HepG2 (cell line): ENCODE data around the gene DUS2. TPM values are rescaled to one million over a fixed set of nuclear protein-coding genes. Genes with fewer than 3 reads are reported as not detected.

Experiments used
- FOXO4 ChIP-seq: sonication (generic); formaldehyde crosslinking; conservative IDR thresholded peaks from 2 replicates; pipeline ENCODE4 v1.8.1; 2023; ENCODE audit warnings: missing genetic modification reagents
- NFATC3 ChIP-seq: sonication (generic); formaldehyde crosslinking; IDR thresholded peaks from 2 replicates; pipeline ENCODE4 v1.5.1; 2020; ENCODE audit warnings: mild to moderate bottlenecking, missing genetic modification reagents
- NR2F1 ChIP-seq, 2 experiments: fragments of 450-650 bp in 1 of 2; formaldehyde crosslinking in 1 of 2; IDR thresholded peaks; 2 replicates each; pipeline versions ENCODE4 v1.5.0 to v1.6.1; 2016 to 2020; ENCODE audit warnings: mild to moderate bottlenecking in 1 of 2, missing compliant biosample characterization in 1 of 2, missing genetic modification reagents in 1 of 2, moderate library complexity in 1 of 2
- PRPF4 ChIP-seq: fragments of 200-400 bp; formaldehyde crosslinking; IDR thresholded peaks from 2 replicates; pipeline ENCODE4 v1.6.1; 2016; ENCODE audit warnings: low read length, low read depth; ENCODE audit not compliant: poor library complexity, severe bottlenecking
- REPIN1 ChIP-seq: sonication (generic); formaldehyde crosslinking; IDR thresholded peaks from 2 replicates; pipeline ENCODE4 v1.8.0; 2022; ENCODE audit warnings: missing genetic modification reagents, low read depth, mild to moderate bottlenecking, borderline replicate concordance
- SALL2 ChIP-seq: sonication (generic); formaldehyde crosslinking; IDR thresholded peaks from 2 replicates; pipeline ENCODE4 v1.8.1; 2023; ENCODE audit warnings: mild to moderate bottlenecking, missing genetic modification reagents, inconsistent platforms
- TAF1 ChIP-seq: sonication (generic); formaldehyde crosslinking; IDR thresholded peaks from 2 replicates; pipeline ENCODE4 v1.4.0; 2020; ENCODE audit warnings: missing genetic modification reagents
- YEATS2 ChIP-seq: sonication (generic); formaldehyde crosslinking; IDR thresholded peaks from 2 replicates; pipeline ENCODE4 v1.4.0; 2020; ENCODE audit warnings: missing genetic modification reagents, borderline replicate concordance
- ZMYM2 ChIP-seq: sonication (generic); formaldehyde crosslinking; IDR thresholded peaks from 2 replicates; pipeline ENCODE4 v1.8.0; 2022; ENCODE audit warnings: mild to moderate bottlenecking, missing genetic modification reagents
- ZNF891 ChIP-seq: sonication (generic); formaldehyde crosslinking; IDR thresholded peaks from 2 replicates; pipeline ENCODE4 v1.5.0; 2020; ENCODE audit warnings: mild to moderate bottlenecking, missing genetic modification reagents
- polyA plus RNA-seq, 8 experiments: library from polyadenylated mRNA; depleted of rRNA in 3 of 8; stranded (reverse) in 7 of 8; unstranded in 1 of 8; fragments of >200 nt; fragmentation: Illumina TruSeq in 4 of 8; extraction: Trizol in 4 of 8; gene quantifications; 2 replicates each; pipeline versions ENCODE4 v1.2.1 to v1.2.3, GENCODE V29; 2011 to 2016; ENCODE audit warnings: low read depth in 4 of 8, missing spikeins in 1 of 8, mixed read lengths in 1 of 8; ENCODE audit not compliant: insufficient read depth in 1 of 8
- total RNA-seq, 5 experiments: library from RNA; depleted of rRNA; stranded (reverse); fragments of >200 nt; fragmentation: Illumina TruSeq; extraction: Trizol; gene quantifications; 2 replicates each; pipeline ENCODE4 v1.2.3, GENCODE V29; 2016; ENCODE audit warnings: low read depth in 1 of 5
- TF ChIP-seq, protein P1 (sequence below), 2 experiments: sonication (generic) in 1 of 2; formaldehyde crosslinking in 1 of 2; IDR thresholded peaks; 2 replicates each; pipeline versions ENCODE4 v1.4.0 to v1.6.1; 2016 to 2020; ENCODE audit warnings: borderline replicate concordance in 1 of 2, low read depth in 1 of 2, mild to moderate bottlenecking in 1 of 2, missing genetic modification reagents in 1 of 2
- TF ChIP-seq, protein P2 (sequence below), 2 experiments: sonication (generic) in 1 of 2; formaldehyde crosslinking in 1 of 2; IDR thresholded peaks; 2 replicates each; pipeline versions ENCODE4 v1.6.1 to v1.9.0; 2014 to 2022; ENCODE audit warnings: antibody characterized with exemption in 1 of 2, borderline replicate concordance in 1 of 2, inconsistent platforms in 1 of 2, low read depth in 1 of 2, missing genetic modification reagents in 1 of 2
- TF ChIP-seq, protein P3 (sequence below): sonication (generic); formaldehyde crosslinking; IDR thresholded peaks from 2 replicates; pipeline ENCODE4 v1.4.0; 2020; ENCODE audit warnings: missing genetic modification reagents

Gene DUS2
- total and polyA plus RNA-seq, 2 of the 13 experiments (the other 11 are each of a cell fraction or from before 2014, with no cell fraction given), result 17.8 to 25.1 TPM

GRCh38 chr16:68079626-68080344, 56.7 kb downstream of the DUS2 start (continued):
- TF ChIP-seq, protein P1, sequence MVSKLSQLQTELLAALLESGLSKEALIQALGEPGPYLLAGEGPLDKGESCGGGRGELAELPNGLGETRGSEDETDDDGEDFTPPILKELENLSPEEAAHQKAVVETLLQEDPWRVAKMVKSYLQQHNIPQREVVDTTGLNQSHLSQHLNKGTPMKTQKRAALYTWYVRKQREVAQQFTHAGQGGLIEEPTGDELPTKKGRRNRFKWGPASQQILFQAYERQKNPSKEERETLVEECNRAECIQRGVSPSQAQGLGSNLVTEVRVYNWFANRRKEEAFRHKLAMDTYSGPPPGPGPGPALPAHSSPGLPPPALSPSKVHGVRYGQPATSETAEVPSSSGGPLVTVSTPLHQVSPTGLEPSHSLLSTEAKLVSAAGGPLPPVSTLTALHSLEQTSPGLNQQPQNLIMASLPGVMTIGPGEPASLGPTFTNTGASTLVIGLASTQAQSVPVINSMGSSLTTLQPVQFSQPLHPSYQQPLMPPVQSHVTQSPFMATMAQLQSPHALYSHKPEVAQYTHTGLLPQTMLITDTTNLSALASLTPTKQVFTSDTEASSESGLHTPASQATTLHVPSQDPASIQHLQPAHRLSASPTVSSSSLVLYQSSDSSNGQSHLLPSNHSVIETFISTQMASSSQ (IDR thresholded peaks at IDR 0.05; ENCODE audit: low read depth), result peak; percentile 67; the same call in 1 of the 2 replicates
- TF ChIP-seq, protein P1 (CRISPR knock-in tag; IDR thresholded peaks at IDR 0.05; ENCODE audit: borderline replicate concordance), result peak; percentile 87; the same call in 1 of the 2 replicates
- TF ChIP-seq ZMYM2 (CRISPR knock-in tag) (peak; percentile 20; the same call in 1 of the 2 replicates), SALL2 (CRISPR knock-in tag) (peak; percentile 96), NFATC3 (CRISPR knock-in tag) (no peak), ZNF891 (CRISPR knock-in tag) (peak; percentile 94; the same call in 1 of the 2 replicates), YEATS2 (peak; percentile 73; the same call in 1 of the 2 replicates), NR2F1 (CRISPR knock-in tag; IDR thresholded peaks at IDR 0.05) (peak; percentile 81 to 94), TAF1 (CRISPR knock-in tag) (peak; percentile 74), PRPF4 (peak; percentile 56), FOXO4 (CRISPR knock-in tag) (no peak), REPIN1 (CRISPR knock-in tag) (peak; percentile 99)
- TF ChIP-seq, protein P2, sequence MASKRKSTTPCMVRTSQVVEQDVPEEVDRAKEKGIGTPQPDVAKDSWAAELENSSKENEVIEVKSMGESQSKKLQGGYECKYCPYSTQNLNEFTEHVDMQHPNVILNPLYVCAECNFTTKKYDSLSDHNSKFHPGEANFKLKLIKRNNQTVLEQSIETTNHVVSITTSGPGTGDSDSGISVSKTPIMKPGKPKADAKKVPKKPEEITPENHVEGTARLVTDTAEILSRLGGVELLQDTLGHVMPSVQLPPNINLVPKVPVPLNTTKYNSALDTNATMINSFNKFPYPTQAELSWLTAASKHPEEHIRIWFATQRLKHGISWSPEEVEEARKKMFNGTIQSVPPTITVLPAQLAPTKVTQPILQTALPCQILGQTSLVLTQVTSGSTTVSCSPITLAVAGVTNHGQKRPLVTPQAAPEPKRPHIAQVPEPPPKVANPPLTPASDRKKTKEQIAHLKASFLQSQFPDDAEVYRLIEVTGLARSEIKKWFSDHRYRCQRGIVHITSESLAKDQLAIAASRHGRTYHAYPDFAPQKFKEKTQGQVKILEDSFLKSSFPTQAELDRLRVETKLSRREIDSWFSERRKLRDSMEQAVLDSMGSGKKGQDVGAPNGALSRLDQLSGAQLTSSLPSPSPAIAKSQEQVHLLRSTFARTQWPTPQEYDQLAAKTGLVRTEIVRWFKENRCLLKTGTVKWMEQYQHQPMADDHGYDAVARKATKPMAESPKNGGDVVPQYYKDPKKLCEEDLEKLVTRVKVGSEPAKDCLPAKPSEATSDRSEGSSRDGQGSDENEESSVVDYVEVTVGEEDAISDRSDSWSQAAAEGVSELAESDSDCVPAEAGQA (IDR thresholded peaks at IDR 0.05; ENCODE audit: low read depth), result peak; percentile 54; the same call in 1 of the 2 replicates
- TF ChIP-seq, protein P2 (CRISPR knock-in tag; IDR thresholded peaks at IDR 0.05; ENCODE audit: borderline replicate concordance), result peak; percentile 50; the same call in 1 of the 2 replicates
- TF ChIP-seq, protein P3, sequence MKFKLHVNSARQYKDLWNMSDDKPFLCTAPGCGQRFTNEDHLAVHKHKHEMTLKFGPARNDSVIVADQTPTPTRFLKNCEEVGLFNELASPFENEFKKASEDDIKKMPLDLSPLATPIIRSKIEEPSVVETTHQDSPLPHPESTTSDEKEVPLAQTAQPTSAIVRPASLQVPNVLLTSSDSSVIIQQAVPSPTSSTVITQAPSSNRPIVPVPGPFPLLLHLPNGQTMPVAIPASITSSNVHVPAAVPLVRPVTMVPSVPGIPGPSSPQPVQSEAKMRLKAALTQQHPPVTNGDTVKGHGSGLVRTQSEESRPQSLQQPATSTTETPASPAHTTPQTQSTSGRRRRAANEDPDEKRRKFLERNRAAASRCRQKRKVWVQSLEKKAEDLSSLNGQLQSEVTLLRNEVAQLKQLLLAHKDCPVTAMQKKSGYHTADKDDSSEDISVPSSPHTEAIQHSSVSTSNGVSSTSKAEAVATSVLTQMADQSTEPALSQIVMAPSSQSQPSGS (CRISPR knock-in tag), result peak; percentile 83
